Type B pancreatic cell (in vitro differentiated cells): ENCODE data around the gene BAAT. TPM values are rescaled to one million over a fixed set of nuclear protein-coding genes. Genes with fewer than 3 reads are reported as not detected.

ENCODE experiments used
- DNase-seq: peaks from one replicate; pipeline ENCODE4 v3.0.0; 2021; ENCODE audit warnings: mixed read lengths; ENCODE audit not compliant: unreplicated experiment; ENCODE audit errors: extremely low spot score
- H3K27ac Mint-ChIP-seq: 2 replicates; pipeline ENCODE4 v1.8.0; 2021; ENCODE audit warnings: mild to moderate bottlenecking, mixed read lengths
- H3K27me3 Mint-ChIP-seq: 2 replicates; pipeline ENCODE4 v1.8.0; 2021; ENCODE audit warnings: mixed read lengths
- H3K36me3 Mint-ChIP-seq: 2 replicates; pipeline ENCODE4 v1.8.0; 2021; ENCODE audit warnings: mixed read lengths
- H3K4me1 Mint-ChIP-seq: one replicate; pipeline ENCODE4 v1.8.0; 2021; ENCODE audit warnings: mixed read lengths; ENCODE audit not compliant: unreplicated experiment
- H3K4me3 Mint-ChIP-seq: 2 replicates; pipeline ENCODE4 v1.8.0; 2021; ENCODE audit warnings: mild to moderate bottlenecking, mixed read lengths
- H3K9me3 Mint-ChIP-seq: 2 replicates; pipeline ENCODE4 v1.8.0; 2021; ENCODE audit warnings: mixed read lengths
- total RNA-seq: library from RNA; stranded (reverse); gene quantifications from 2 replicates; pipeline ENCODE4 v1.2.1, GENCODE V29; 2021; ENCODE audit warnings: low replicate concordance
- TF ChIP-seq, protein P1 (sequence below): fragments of 200-600 bp; sonication (generic); conservative IDR thresholded peaks from 2 replicates; pipeline ENCODE4 v1.5.0; 2021; ENCODE audit warnings: antibody characterized with exemption, mild to moderate bottlenecking

BAAT gene
- total RNA-seq, 1 donor from 2014 or later: 0.53 TPM

DNA sequence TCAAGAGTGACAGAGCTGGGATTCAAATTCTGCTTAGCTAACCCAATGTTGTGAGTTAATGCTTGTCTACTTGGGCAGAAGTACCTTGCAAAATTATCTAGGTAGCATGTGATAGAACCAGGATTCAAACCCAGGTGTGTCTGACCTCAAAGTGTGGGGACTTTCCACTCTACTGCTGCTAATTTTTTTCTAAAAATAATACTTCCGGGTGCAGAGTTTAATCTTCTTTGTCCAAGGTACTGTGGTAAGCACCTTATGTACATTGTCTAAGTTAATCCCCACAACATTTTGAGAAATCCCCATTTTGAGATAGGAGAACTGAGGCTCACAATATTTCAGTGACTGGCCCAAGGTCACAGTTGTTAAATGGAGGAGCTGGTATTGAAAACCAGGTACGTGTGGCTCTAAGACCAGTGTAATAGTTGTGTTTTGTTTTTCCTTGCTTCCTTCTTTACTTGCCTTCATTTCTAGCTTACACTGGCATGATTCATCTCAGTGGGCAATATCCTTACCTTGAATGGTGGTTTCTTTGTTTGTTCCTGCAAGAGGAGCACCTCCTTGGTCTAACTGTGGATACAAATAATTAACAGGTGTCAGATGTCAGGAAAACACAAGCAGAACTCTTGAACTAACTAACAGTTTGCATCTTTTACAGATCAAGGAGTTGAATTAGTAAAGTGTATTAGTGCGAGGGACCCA lies 43.3 kb upstream of the BAAT start:
- no peak for DNase-seq
- Mint-ChIP-seq H3K4me3 (no peak overlapping the region), H3K36me3 (no peaks in the 10 kb centered on the region), H3K9me3 (no peaks in the 10 kb centered on the region), H3K4me1 (no peaks in the 10 kb centered on the region), H3K27ac (no peak overlapping the region), H3K27me3 (no peaks in the 10 kb centered on the region)
- TF ChIP-seq, protein P1, sequence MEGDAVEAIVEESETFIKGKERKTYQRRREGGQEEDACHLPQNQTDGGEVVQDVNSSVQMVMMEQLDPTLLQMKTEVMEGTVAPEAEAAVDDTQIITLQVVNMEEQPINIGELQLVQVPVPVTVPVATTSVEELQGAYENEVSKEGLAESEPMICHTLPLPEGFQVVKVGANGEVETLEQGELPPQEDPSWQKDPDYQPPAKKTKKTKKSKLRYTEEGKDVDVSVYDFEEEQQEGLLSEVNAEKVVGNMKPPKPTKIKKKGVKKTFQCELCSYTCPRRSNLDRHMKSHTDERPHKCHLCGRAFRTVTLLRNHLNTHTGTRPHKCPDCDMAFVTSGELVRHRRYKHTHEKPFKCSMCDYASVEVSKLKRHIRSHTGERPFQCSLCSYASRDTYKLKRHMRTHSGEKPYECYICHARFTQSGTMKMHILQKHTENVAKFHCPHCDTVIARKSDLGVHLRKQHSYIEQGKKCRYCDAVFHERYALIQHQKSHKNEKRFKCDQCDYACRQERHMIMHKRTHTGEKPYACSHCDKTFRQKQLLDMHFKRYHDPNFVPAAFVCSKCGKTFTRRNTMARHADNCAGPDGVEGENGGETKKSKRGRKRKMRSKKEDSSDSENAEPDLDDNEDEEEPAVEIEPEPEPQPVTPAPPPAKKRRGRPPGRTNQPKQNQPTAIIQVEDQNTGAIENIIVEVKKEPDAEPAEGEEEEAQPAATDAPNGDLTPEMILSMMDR: no peak

DNA sequence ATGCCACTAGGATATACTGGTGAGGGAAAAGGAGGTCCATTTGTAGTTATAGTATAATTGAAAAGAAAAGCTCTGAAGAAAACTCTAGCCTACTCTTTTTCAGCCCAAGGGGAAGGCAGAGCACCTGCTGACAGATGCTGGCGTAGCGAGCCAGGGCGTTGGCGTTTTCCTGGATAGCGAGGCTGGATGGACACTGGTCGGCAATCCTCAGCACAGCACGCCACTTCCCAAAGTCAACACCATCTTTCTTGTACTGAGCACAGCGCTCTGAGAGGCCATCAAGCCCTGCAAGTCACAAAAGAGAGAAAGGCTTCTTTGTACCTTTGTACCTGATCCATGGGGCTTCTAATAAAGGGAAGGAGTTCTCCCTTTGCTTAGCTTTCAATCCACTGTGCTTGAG lies 42.6 kb upstream of the BAAT start:
- Mint-ChIP-seq H3K27me3 (no peaks in the 10 kb centered on the region), H3K27ac (no peak overlapping the region), H3K9me3 (no peaks in the 10 kb centered on the region), H3K36me3 (no peaks in the 10 kb centered on the region), H3K4me1 (no peaks in the 10 kb centered on the region), H3K4me3 (no peak overlapping the region)
- TF ChIP-seq, protein P1: no peak
- DNase-seq: no peak

DNA sequence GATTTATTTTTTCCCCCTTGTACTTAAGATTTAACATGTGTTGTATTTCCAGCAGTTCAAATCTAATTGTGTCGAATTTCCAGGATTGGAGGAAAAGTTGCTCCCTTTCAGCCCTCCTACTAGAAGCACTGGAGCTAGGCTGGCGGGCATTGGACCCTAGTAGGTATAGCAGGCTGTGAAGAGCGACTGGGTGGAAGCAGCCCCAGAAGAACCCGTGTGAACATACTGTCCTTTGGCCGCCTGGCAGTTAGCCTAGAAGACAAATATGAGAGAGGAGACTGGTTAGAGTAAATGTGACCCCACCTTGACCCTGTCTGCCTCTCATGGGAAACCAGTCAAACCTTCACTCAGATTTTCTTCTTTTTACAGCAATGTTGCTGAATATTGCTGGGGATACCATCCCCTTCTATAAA lies 36.9 kb upstream of the BAAT start:
- Mint-ChIP-seq H3K36me3 (peaks cover 3% of the 10 kb centered on the region), H3K4me1 (peaks cover 5% of the 10 kb centered on the region), H3K9me3 (no peaks in the 10 kb centered on the region), H3K27ac (no peak overlapping the region), H3K4me3 (no peak overlapping the region), H3K27me3 (no peaks in the 10 kb centered on the region)
- TF ChIP-seq, protein P1: no peak
- no peak for DNase-seq

DNA sequence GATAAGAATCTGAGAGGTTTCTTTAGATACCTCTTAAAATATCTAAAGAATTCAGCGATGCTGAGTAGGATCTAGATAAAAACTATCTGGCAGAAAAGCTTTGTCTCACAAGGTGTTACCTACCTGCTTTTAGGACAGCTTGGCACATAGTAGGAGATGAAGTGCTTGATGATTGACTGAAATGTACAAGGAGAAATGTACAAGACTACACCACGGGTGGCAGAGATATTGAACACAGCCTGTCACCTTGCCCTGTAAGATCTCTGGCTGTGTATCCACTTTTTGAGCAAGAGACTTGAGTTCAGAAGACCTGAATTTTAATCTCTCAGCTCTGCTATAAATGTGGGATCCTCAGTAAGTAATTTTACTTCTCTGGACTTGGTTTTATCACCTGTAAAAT lies 35.1 kb upstream of the BAAT start:
- DNase-seq: no peak
- H3K36me3 Mint-ChIP-seq: peaks cover 3% of the 10 kb centered on the region
- H3K4me1 Mint-ChIP-seq: peaks cover 5% of the 10 kb centered on the region
- H3K9me3 Mint-ChIP-seq: no peaks in the 10 kb centered on the region
- TF ChIP-seq, protein P1: no peak
- no peak overlapping the region for H3K27ac Mint-ChIP-seq
- H3K4me3 Mint-ChIP-seq: no peak overlapping the region
- H3K27me3 Mint-ChIP-seq: no peaks in the 10 kb centered on the region

DNA sequence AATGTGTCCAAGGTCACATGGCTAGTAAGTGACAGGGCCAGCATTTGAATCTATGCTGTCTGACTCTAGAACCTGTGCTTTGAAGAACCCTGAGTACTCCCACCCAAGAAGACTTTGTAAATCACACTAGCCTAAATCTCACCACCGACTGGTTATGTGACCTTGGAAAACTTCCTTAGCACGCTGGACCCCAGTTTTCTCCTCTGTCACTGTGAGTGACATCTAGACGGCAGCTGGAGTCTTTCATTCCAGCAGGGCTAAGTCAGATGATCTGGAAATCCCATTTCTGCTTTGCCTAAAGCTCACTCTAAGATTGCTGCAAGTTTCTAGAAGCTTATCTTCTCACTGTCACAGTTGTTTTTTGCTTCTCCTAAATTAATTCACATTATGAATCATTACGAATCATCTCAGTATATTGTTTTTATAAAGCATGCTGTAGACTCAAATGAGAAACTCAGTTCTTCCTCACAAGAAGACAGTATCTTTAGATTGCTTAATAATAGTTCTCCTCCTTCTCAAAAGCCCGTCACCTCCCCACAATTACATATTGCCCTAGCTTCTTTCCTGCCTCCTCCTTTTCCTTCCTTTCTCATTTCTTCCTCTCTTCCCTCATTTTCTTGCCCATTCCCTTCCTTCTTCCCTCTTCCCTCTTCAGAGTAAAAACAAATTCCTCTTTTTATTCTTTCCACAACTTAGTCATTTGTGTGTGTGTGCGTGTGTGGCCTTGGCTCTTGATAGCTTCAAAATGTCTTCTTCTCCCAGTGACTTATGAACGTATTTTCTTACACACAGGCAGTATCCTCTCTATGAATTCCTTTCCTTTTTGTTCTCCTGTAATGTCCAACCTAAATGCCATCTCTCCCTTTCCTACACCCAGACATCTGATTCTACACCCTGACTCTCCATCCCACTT lies 34.0 kb upstream of the BAAT start:
- no peak overlapping the region for H3K27ac Mint-ChIP-seq
- TF ChIP-seq, protein P1: no peak
- H3K36me3 Mint-ChIP-seq: peaks cover 8% of the 10 kb centered on the region
- no peak overlapping the region for H3K4me3 Mint-ChIP-seq
- peaks cover 5% of the 10 kb centered on the region for H3K4me1 Mint-ChIP-seq
- no peaks in the 10 kb centered on the region for H3K27me3 Mint-ChIP-seq
- H3K9me3 Mint-ChIP-seq: peaks cover under 1% of the 10 kb centered on the region
- no peak for DNase-seq
